Lower lobe of right lung (tissue), 2 donors: ENCODE results near the gene MMP11. TPM values are rescaled to one million over a fixed set of nuclear protein-coding genes. Genes with fewer than 3 reads are reported as not detected.
A peak's percentile ranks its signal among the peaks of the same experiment; 100 is the strongest.

Source experiments
- ATAC-seq, 2 donors: fragments of 200-7000 bp; cut with Tn5 transposase; one replicate each; pipeline ENCODE4 v1.9.1; 2020 to 2022; ENCODE audit warnings: mild to moderate bottlenecking in 2 of 2, moderate library complexity in 2 of 2
- DNase-seq: peaks from one replicate; pipeline ENCODE4 v3.0.0-alpha.2; 2020
- H3K27ac ChIP-seq: fragments of 200-600 bp; one replicate; pipeline ENCODE4 v1.8.0; 2022
- H3K27me3 ChIP-seq: fragments of 200-600 bp; one replicate; pipeline ENCODE4 v1.8.0; 2022; ENCODE audit warnings: low read depth
- H3K36me3 ChIP-seq: fragments of 200-600 bp; one replicate; pipeline ENCODE4 v1.8.0; 2022; ENCODE audit warnings: mild to moderate bottlenecking
- H3K4me1 ChIP-seq: fragments of 200-600 bp; one replicate; pipeline ENCODE4 v1.8.0; 2022
- H3K4me3 ChIP-seq: fragments of 200-600 bp; one replicate; pipeline ENCODE4 v1.8.0; 2022; ENCODE audit warnings: mild to moderate bottlenecking
- H3K9me3 ChIP-seq: fragments of 200-600 bp; one replicate; pipeline ENCODE4 v1.8.0; 2022
- CTCF ChIP-seq: fragments of 200-600 bp; IDR thresholded peaks from one replicate; pipeline ENCODE4 v1.8.0; 2022; ENCODE audit warnings: antibody characterized with exemption, mild to moderate bottlenecking
- intact Hi-C: fragments of 100-400 bp; cut with DNase I; formaldehyde crosslinking; loops from one replicate; pipeline ENCODE4 v1.11.0; 2022
- total RNA-seq: library from RNA; stranded (reverse); fragmentation: NEBNext Ultra II Directional; extraction: Animal tissue kit (Norgen Biotek cat#: 25700); gene quantifications from one replicate; pipeline ENCODE4 v1.2.1, GENCODE V29; 2021
- donor health status: DM: no; HTN: yes; CAD: no; lungs with severe emphysema.

Gene MMP11
- total RNA-seq, 1 donor from 2014 or later, result 1.9 TPM

DNA sequence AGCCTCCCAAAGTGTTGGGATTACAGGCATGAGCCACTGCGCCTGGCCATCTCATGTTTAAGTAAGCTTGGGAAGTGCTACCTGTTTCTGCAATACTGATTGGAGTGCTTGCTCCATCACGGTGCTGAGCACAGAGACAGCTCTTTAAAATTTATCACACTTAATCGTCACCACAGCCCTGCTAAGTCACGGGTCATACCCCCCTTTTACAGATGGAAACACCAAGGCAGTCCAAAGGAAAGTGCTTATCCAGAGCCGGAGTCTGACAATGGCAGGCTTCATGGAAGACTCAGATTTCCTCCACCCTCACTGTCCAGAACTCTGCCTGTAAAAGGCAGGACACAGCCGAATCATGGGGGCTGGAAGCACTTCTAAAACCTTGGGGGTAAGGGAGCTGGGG is 12.6 kb upstream of the MMP11 start:
- Histone ChIP-seq H3K9me3 (no peaks in the 10 kb centered on the region), H3K4me3 (no peak overlapping the region), H3K27me3 (no peaks in the 10 kb centered on the region), H3K27ac (no peak overlapping the region), H3K4me1 (peaks cover 21% of the 10 kb centered on the region), H3K36me3 (no peaks in the 10 kb centered on the region)
- DNase-seq (no peak), ATAC-seq (no peak)
- TF ChIP-seq CTCF, result no peak
- intact Hi-C loops, result no loop called here

DNA sequence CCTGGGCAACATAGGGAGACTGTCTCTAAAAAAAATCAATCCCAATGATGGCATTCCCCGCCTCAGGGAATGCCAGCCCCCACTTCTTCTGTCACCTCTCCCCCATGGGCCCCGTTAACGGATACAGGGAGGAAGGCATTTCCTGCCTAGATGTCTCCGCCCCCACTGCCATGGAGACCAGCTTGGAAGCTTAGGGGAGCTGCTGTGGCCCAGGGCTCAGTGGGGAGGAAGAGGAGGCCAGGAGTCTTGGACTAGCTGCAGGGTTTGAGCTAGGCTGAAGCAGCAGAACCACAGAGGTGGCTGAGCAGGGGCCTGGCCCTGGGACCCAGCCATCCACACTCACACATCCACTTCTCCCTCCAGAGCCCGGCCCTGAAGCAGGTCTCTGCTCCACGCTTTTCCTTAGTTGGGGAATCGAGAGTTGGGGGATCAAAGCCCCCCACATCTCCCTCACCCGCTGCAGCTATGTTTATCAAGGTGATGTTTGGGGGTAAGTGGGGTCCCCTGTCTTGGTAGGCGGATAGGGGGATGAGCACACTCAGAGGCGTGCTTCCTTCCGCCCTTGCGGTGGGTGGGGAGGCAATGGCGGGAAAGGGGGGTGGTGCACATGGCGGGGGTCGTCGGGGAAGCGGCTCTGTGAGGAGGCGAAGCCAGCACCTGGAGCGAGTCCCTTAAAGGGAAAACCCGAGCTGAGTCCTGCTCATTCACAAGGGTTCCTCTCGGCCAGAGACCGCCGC is 9.6 kb upstream of the MMP11 start, which contains the start of gene C22orf15:
Gene C22orf15, plus strand, starts transcription at position 149 of the 737 bp plus-strand sequence. Its CDS starts 317 bp downstream, at position 466.
- ATAC-seq, result no peak
- Histone ChIP-seq H3K27ac (no peak within 1 kb of the TSS), H3K4me1 (peaks cover 26% of the 10 kb centered on the region), H3K27me3 (no peaks in the 10 kb centered on the region), H3K4me3 (peak within 1 kb of the TSS; percentile 37), H3K36me3 (no peaks in the 10 kb centered on the region), H3K9me3 (no peaks in the 10 kb centered on the region)
- intact Hi-C loops, result no loop called here
- DNase-seq, result no peak
- no peak for TF ChIP-seq CTCF

GRCh38 chr22:23763579-23763945 is 9.1 kb upstream of the MMP11 start:
- Histone ChIP-seq H3K4me3 (peak overlapping the region; percentile 37), H3K27me3 (no peaks in the 10 kb centered on the region), H3K4me1 (peaks cover 31% of the 10 kb centered on the region), H3K27ac (no peak overlapping the region), H3K9me3 (no peaks in the 10 kb centered on the region), H3K36me3 (no peaks in the 10 kb centered on the region)
- ATAC-seq (no peak), DNase-seq (peak; percentile 73)
- intact Hi-C loops, result no loop called here
- no peak for TF ChIP-seq CTCF

GRCh38 chr22:23763954-23764353 is 8.7 kb upstream of the MMP11 start:
- intact Hi-C loops, result no loop called here

More at GRCh38 chr22:23763954-23764353, 8.7 kb upstream of the MMP11 start:
- no peaks in the 10 kb centered on the region for H3K27me3 ChIP-seq
- H3K9me3 ChIP-seq, result no peaks in the 10 kb centered on the region
- peak overlapping the region; percentile 37 for H3K4me3 ChIP-seq
- no peaks in the 10 kb centered on the region for H3K36me3 ChIP-seq
- peaks cover 35% of the 10 kb centered on the region for H3K4me1 ChIP-seq
- no peak for TF ChIP-seq CTCF
- no peak for DNase-seq
- ATAC-seq, result no peak
- H3K27ac ChIP-seq, result no peak overlapping the region
